ENCODE data around the gene PSMD10. TPM values are rescaled to one million over a fixed set of nuclear protein-coding genes. Genes with fewer than 3 reads are reported as not detected.

Gene PSMD10
- total and polyA plus RNA-seq, 2 experiments from 2014 or later: 78.6 to 130 TPM

DNA sequence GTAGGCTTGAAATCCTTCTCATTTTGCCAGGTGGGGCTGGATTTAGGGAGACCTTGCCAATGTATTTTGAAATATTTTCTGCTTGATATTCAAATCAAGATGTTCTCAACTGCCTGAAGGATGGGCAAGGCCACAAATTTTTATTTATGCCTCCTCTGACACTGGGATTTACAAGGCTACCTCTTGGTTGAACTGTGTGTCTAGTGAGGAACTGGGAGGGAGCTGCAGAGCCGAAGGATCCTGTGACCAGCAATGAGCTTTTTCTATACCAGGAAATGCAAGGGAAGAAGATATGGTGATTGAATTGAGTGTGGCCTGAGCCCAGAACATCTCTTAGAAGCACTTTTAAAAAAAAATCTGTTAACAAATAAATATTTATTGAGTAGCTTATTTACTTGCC is 31.5 kb downstream of the PSMD10 start:
- H3K9me3 ChIP-seq (ENCODE audit: low read depth): no peaks in the 10 kb centered on the region
- TF ChIP-seq, protein P1, sequence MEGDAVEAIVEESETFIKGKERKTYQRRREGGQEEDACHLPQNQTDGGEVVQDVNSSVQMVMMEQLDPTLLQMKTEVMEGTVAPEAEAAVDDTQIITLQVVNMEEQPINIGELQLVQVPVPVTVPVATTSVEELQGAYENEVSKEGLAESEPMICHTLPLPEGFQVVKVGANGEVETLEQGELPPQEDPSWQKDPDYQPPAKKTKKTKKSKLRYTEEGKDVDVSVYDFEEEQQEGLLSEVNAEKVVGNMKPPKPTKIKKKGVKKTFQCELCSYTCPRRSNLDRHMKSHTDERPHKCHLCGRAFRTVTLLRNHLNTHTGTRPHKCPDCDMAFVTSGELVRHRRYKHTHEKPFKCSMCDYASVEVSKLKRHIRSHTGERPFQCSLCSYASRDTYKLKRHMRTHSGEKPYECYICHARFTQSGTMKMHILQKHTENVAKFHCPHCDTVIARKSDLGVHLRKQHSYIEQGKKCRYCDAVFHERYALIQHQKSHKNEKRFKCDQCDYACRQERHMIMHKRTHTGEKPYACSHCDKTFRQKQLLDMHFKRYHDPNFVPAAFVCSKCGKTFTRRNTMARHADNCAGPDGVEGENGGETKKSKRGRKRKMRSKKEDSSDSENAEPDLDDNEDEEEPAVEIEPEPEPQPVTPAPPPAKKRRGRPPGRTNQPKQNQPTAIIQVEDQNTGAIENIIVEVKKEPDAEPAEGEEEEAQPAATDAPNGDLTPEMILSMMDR (IDR thresholded peaks at IDR 0.05; ENCODE audit: low read depth, low read length): no peak
- DNase-seq (ENCODE audit: low read depth in 1 of 2, low spot score in 1 of 2): no peak
- H3K4me1 ChIP-seq (ENCODE audit: low read depth): no peaks in the 10 kb centered on the region
- H3K36me3 ChIP-seq: no peaks in the 10 kb centered on the region
- no peaks in the 10 kb centered on the region for H3K27me3 ChIP-seq
- H3K4me3 ChIP-seq: no peak overlapping the region
- H3K27ac ChIP-seq: no peak overlapping the region

DNA sequence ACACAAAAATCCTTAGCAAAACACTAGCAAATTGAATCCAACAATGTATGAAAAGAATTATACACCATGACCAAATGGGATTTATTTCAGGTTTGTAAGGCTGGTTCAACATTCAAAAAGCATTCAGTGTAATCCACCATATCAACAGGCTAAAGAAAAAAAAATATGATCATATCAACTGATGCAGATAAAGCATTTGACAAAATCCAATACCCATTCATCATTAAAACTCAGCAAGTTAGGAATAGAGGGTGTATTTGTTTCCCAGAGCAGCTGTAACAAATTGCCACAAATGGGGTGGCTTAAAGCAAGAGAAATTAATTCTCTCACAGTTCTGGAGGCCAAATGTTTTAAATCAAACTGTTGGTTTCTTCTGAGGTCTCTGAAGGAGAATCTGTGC is 35.8 kb downstream of the PSMD10 start:
- DNase-seq (ENCODE audit: low read depth in 1 of 2, low spot score in 1 of 2): no peak
- H3K4me1 ChIP-seq (ENCODE audit: low read depth): no peaks in the 10 kb centered on the region
- no peak overlapping the region for H3K4me3 ChIP-seq
- H3K27me3 ChIP-seq: no peaks in the 10 kb centered on the region
- no peaks in the 10 kb centered on the region for H3K36me3 ChIP-seq
- TF ChIP-seq, protein P1 (IDR thresholded peaks at IDR 0.05; ENCODE audit: low read depth, low read length): no peak
- no peak overlapping the region for H3K27ac ChIP-seq
- H3K9me3 ChIP-seq (ENCODE audit: low read depth): no peaks in the 10 kb centered on the region

- no peaks in the 10 kb centered on the region for H3K36me3 ChIP-seq
- H3K4me3 ChIP-seq: no peak overlapping the region
- no peak for DNase-seq (ENCODE audit: low read depth in 1 of 2, low spot score in 1 of 2)
- no peaks in the 10 kb centered on the region for H3K4me1 ChIP-seq (ENCODE audit: low read depth)
- H3K27me3 ChIP-seq: no peaks in the 10 kb centered on the region
- TF ChIP-seq, protein P1 (IDR thresholded peaks at IDR 0.05; ENCODE audit: low read depth, low read length): no peak
- H3K9me3 ChIP-seq (ENCODE audit: low read depth): no peaks in the 10 kb centered on the region
- no peak overlapping the region for H3K27ac ChIP-seq
These were observed 38.1 kb downstream of the PSMD10 start for GRCh38 chrX:108053218-108053617.

DNA sequence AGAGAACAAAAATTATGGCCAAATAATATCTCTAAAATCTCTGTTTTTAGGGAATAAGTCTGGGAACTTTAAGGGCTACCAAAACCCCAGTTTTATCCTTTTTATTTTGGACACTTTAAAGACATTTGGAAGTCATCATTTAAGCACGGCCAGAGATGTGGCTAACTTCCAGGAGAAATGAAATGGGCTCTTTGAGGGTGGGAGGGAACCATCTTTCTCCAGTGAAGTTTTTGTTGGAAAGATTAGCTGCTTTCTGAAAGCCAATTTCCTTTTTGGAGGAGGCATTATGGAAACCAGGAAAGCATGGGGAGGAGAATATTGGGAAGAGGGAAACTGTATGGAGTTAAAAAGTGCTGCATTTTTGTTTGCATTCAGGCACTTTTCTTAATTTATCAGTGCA is 41.7 kb downstream of the PSMD10 start:
- no peaks in the 10 kb centered on the region for H3K36me3 ChIP-seq
- no peak overlapping the region for H3K27ac ChIP-seq
- peak in 1 of 2 donors; percentile 10 for DNase-seq (ENCODE audit: low read depth in 1 of 2, low spot score in 1 of 2)
- H3K9me3 ChIP-seq (ENCODE audit: low read depth): no peaks in the 10 kb centered on the region
- H3K27me3 ChIP-seq: no peaks in the 10 kb centered on the region
- H3K4me1 ChIP-seq (ENCODE audit: low read depth): no peaks in the 10 kb centered on the region
- H3K4me3 ChIP-seq: no peak overlapping the region
- TF ChIP-seq, protein P1 (IDR thresholded peaks at IDR 0.05; ENCODE audit: low read depth, low read length): no peak

DNA sequence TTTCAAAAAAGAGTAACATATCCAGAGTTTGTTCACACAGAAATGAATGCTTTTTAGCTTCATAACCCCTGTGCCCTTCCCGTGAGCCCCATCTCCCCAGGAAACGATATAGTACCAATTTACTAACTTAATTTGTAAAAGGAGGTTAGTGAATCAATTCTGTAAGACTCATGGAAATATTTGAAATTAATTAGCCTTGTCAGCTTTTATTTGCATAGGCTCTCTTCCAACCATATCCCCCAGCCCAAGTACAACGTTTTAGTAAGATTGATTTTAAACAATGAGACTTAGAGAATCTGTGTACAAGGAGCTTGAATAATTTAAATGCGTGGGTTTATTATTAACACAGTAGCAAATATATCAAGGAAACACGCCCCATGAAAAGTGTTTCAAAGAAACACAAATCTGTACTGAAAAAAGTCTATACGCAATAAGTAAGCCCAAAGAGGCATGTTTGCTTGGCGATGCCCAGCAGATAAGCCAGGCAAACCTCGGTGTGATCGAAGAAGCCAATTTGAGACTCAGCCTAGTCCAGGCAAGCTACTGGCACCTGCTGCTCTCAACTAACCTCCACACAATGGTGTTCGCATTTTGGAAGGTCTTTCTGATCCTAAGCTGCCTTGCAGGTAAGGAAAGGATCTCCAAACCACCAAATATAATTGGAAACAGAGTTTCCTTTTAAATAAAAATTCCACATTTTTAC is 46.6 kb downstream of the PSMD10 start, which contains the start of gene VSIG1:
Gene VSIG1 (plus strand): TSS at position 512 of the 703 bp plus-strand sequence. CDS start 66 bp downstream, at position 578.
- TF ChIP-seq, protein P1 (IDR thresholded peaks at IDR 0.05; ENCODE audit: low read depth, low read length): no peak
- Histone ChIP-seq H3K9me3 (ENCODE audit: low read depth) (no peaks in the 10 kb centered on the region), H3K27me3 (no peaks in the 10 kb centered on the region), H3K4me1 (ENCODE audit: low read depth) (no peaks in the 10 kb centered on the region), H3K4me3 (no peak within 1 kb of the TSS), H3K27ac (no peak within 1 kb of the TSS), H3K36me3 (no peaks in the 10 kb centered on the region)
- DNase-seq (ENCODE audit: low read depth in 1 of 2, low spot score in 1 of 2): no peak

Data from cardiac muscle cell (in vitro differentiated cells and primary cell).